Measurements from ENCODE around the gene CGB7. TPM values are rescaled to one million over a fixed set of nuclear protein-coding genes. Genes with fewer than 3 reads are reported as not detected.

Gene CGB7
- total and polyA plus RNA-seq, 8 donors = 0.38 TPM; not detected in 7

GRCh38 chr19:49014123-49014869 lies 43.3 kb downstream of the CGB7 start:
- H3K27ac ChIP-seq = no peak overlapping the region
- no peak for TF ChIP-seq CTCF (IDR thresholded peaks at IDR 0.05)
- intact Hi-C loops (cut with DNase I) = no loop called here
- no peaks in the 10 kb centered on the region for H3K27me3 ChIP-seq
- H3K36me3 ChIP-seq = peaks cover 0 to 12% (median 0%) of the 10 kb centered on the region in 3 donors
- H3K4me3 ChIP-seq = no peak overlapping the region
- 92% methylated on average over 32 of the region's 32 CpGs for WGBS, 2 donors
- FAIRE-seq (no peak), DNase-seq (no peak), ATAC-seq (no peak)
- H3K9me3 ChIP-seq = no peaks in the 10 kb centered on the region
- peaks cover 0 to 9% (median 3%) of the 10 kb centered on the region in 3 donors for H3K4me1 ChIP-seq

GRCh38 chr19:49011194-49011593 lies 46.4 kb downstream of the CGB7 start:
- intact Hi-C loops (cut with DNase I) = no loop called here
- WGBS, 2 donors = 87 to 93% methylated on average over 17 of the region's 17 CpGs
- DNase-seq (no peak), ATAC-seq (no peak), FAIRE-seq (no peak)
- Histone ChIP-seq H3K36me3 (peaks cover 0 to 13% (median 0%) of the 10 kb centered on the region in 3 donors), H3K4me3 (no peak overlapping the region), H3K27ac (no peak overlapping the region), H3K9me3 (no peaks in the 10 kb centered on the region), H3K27me3 (no peaks in the 10 kb centered on the region), H3K4me1 (no peaks in the 10 kb centered on the region)
- no peak for TF ChIP-seq CTCF (IDR thresholded peaks at IDR 0.05)

- intact Hi-C loops (cut with DNase I) = no loop called here
- ATAC-seq = no peak
- Histone ChIP-seq H3K36me3 (peaks cover 0 to 13% (median 0%) of the 10 kb centered on the region in 3 donors), H3K4me1 (no peaks in the 10 kb centered on the region), H3K9me3 (no peaks in the 10 kb centered on the region), H3K27me3 (no peaks in the 10 kb centered on the region), H3K4me3 (no peak overlapping the region), H3K27ac (no peak overlapping the region)
- no peak for TF ChIP-seq CTCF (IDR thresholded peaks at IDR 0.05)
- no peak for DNase-seq
- FAIRE-seq = no peak
- 92% methylated on average over 18 of the region's 18 CpGs for WGBS, 2 donors
Observed at GRCh38 chr19:49010453-49010852, 47.1 kb downstream of the CGB7 start.

DNA sequence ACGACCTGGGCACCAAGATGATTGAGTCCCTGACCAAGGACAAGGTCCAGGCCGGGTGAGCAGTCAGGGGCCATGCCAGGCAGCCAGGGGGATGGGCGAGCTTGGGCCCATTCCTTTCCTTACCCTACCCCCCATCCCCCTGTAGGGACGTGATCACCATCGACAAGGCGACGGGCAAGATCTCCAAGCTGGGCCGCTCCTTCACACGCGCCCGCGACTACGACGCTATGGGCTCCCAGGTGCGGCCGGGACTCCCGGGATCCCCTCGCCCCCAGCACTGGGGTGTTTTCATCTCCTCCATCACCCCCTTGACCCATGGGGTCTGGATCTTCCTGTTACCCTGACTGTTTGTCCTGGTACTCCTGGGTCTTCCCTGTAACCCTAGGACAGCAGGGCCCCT lies 47.7 kb downstream of the CGB7 start:
- Histone ChIP-seq H3K4me1 (no peaks in the 10 kb centered on the region), H3K9me3 (no peaks in the 10 kb centered on the region), H3K4me3 (no peak overlapping the region), H3K36me3 (peaks cover 0 to 13% (median 4%) of the 10 kb centered on the region in 3 donors), H3K27me3 (no peaks in the 10 kb centered on the region), H3K27ac (no peak overlapping the region)
- FAIRE-seq (no peak), ATAC-seq (no peak), DNase-seq (no peak)
- WGBS, 2 donors = 95% methylated on average over 14 to 18 of the region's 18 CpGs
- TF ChIP-seq CTCF (IDR thresholded peaks at IDR 0.05) = no peak
- intact Hi-C loops (cut with DNase I) = no loop called here

GRCh38 chr19:49006905-49007304 lies 50.6 kb downstream of the CGB7 start:
- H3K27ac ChIP-seq = no peak overlapping the region
- H3K9me3 ChIP-seq = no peaks in the 10 kb centered on the region
- intact Hi-C loops (cut with DNase I) = no loop called here
- FAIRE-seq = no peak
- H3K36me3 ChIP-seq = peaks cover 0 to 13% (median 12%) of the 10 kb centered on the region in 3 donors
- ATAC-seq = no peak
- DNase-seq = no peak
- WGBS, 2 donors = 95% methylated on average over 22 of the region's 22 CpGs
- H3K4me1 ChIP-seq = no peaks in the 10 kb centered on the region
- no peak for TF ChIP-seq CTCF (IDR thresholded peaks at IDR 0.05)
- no peak overlapping the region for H3K4me3 ChIP-seq
- H3K27me3 ChIP-seq = no peaks in the 10 kb centered on the region

All from pancreas (tissue), 10 donors.